Endodermal cell (in vitro differentiated cells): ENCODE data around the gene TUBG1. TPM values are rescaled to one million over a fixed set of nuclear protein-coding genes. Genes with fewer than 3 reads are reported as not detected.
A peak's percentile ranks its signal among the peaks of the same experiment; 100 is the strongest.

Source experiments
- DNase-seq: peaks from one replicate; pipeline ENCODE4 v3.0.0-alpha.2; 2017
- H3K27ac ChIP-seq: 2 replicates; pipeline ENCODE4 v1.5.1; 2013; ENCODE audit warnings: mild to moderate bottlenecking, low read depth, low read length, moderate library complexity
- H3K27me3 ChIP-seq: 2 replicates; pipeline ENCODE4 v1.6.1; 2013; ENCODE audit warnings: mild to moderate bottlenecking, low read length, moderate library complexity; ENCODE audit not compliant: insufficient read depth, control insufficient read depth, poor library complexity, severe bottlenecking
- H3K36me3 ChIP-seq: 2 replicates; pipeline ENCODE4 v1.7.0; 2013; ENCODE audit warnings: mild to moderate bottlenecking, low read length, moderate library complexity; ENCODE audit not compliant: control insufficient read depth, insufficient read depth
- H3K4me1 ChIP-seq: one replicate; pipeline ENCODE4 v1.7.0; 2013; ENCODE audit warnings: low read length; ENCODE audit not compliant: control insufficient read depth, insufficient read depth
- H3K4me3 ChIP-seq: 2 replicates; pipeline ENCODE4 v1.5.1; 2013; ENCODE audit warnings: mild to moderate bottlenecking, low read length, moderate library complexity
- H3K9ac ChIP-seq: 2 replicates; pipeline ENCODE4 v1.6.1; 2013; ENCODE audit warnings: mild to moderate bottlenecking, low read length, moderate library complexity; ENCODE audit not compliant: poor library complexity, severe bottlenecking; ENCODE audit errors: extremely low read depth
- H3K9me3 ChIP-seq: 2 replicates; pipeline ENCODE4 v1.6.1; 2013; ENCODE audit warnings: mild to moderate bottlenecking, low read length, moderate library complexity; ENCODE audit not compliant: control insufficient read depth
- H3K27ac Mint-ChIP-seq: 2 replicates; pipeline ENCODE4 v1.8.0; 2020; ENCODE audit warnings: mixed read lengths
- H3K27me3 Mint-ChIP-seq: 2 replicates; pipeline ENCODE4 v1.8.0; 2021; ENCODE audit warnings: mild to moderate bottlenecking, mixed read lengths; ENCODE audit not compliant: insufficient read depth
- H3K36me3 Mint-ChIP-seq: 2 replicates; pipeline ENCODE4 v1.8.0; 2020; ENCODE audit warnings: low read depth, mixed read lengths
- H3K4me1 Mint-ChIP-seq: 2 replicates; pipeline ENCODE4 v1.8.0; 2020; ENCODE audit warnings: mixed read lengths
- H3K4me3 Mint-ChIP-seq: 2 replicates; pipeline ENCODE4 v1.8.0; 2020; ENCODE audit warnings: mild to moderate bottlenecking, moderate library complexity, mixed read lengths
- H3K9me3 Mint-ChIP-seq: 2 replicates; pipeline ENCODE4 v1.8.0; 2020; ENCODE audit warnings: mild to moderate bottlenecking, mixed read lengths
- CTCF ChIP-seq: fragments of 200-600 bp; sonication (generic); conservative IDR thresholded peaks from 2 replicates; pipeline ENCODE4 v1.5.0; 2021; ENCODE audit warnings: antibody characterized with exemption, mild to moderate bottlenecking
- WGBS, 2 experiments: methylation state at CpG; one replicate each; pipeline versions ENCODE4 v1.1.5 to v1.1.7; 2013; ENCODE audit warnings: missing lambda C conversion rate in 2 of 2, mixed read lengths in 1 of 2; ENCODE audit not compliant: insufficient coverage in 1 of 2, insufficient read length in 1 of 2; 5-methylcytosine and 5-hydroxymethylcytosine counted together
- total RNA-seq, 2 donors: library from RNA; stranded (reverse); fragmentation: NEBNext Ultra II Directional in 1 of 2; extraction: Animal tissue kit (Norgen Biotek cat#: 25700) in 1 of 2; gene quantifications; 2 replicates in 1 of 2; 3 replicates in 1 of 2; pipeline ENCODE4 v1.2.1, GENCODE V29; 2021

Gene TUBG1
- total RNA-seq, 2 donors from 2014 or later, result 94.2 to 124 TPM

GRCh38 chr17:42562388-42563142, 46.9 kb upstream of the TUBG1 start:
- DNase-seq, result no peak
- WGBS, 2 experiments, result 25 to 28% methylated on average over 35 to 48 of the region's 48 CpGs
- no peaks in the 10 kb centered on the region for H3K9me3 Mint-ChIP-seq
- Histone ChIP-seq H3K27me3 (no peaks in the 10 kb centered on the region), H3K4me3 (peak overlapping the region; percentile 85), H3K9me3 (no peaks in the 10 kb centered on the region), H3K27ac (no peak overlapping the region), H3K4me1 (peaks cover under 1% of the 10 kb centered on the region), H3K36me3 (peaks cover 30% of the 10 kb centered on the region), H3K9ac (peak overlapping the region; percentile 81)
- H3K27me3 Mint-ChIP-seq, result no peaks in the 10 kb centered on the region
- TF ChIP-seq CTCF, result no peak
- peak overlapping the region; percentile 96 for H3K27ac Mint-ChIP-seq
- peak overlapping the region; percentile 94 for H3K4me3 Mint-ChIP-seq
- H3K4me1 Mint-ChIP-seq, result peaks cover 22% of the 10 kb centered on the region
- H3K36me3 Mint-ChIP-seq, result peaks cover 7% of the 10 kb centered on the region

GRCh38 chr17:42563143-42563509, 46.4 kb upstream of the TUBG1 start:
- peaks cover 30% of the 10 kb centered on the region for H3K36me3 ChIP-seq
- peak overlapping the region; percentile 96 for H3K27ac Mint-ChIP-seq
- H3K9ac ChIP-seq, result peak overlapping the region; percentile 81
- peaks cover 4% of the 10 kb centered on the region for H3K4me1 ChIP-seq
- peak overlapping the region; percentile 94 for H3K4me3 Mint-ChIP-seq
- no peaks in the 10 kb centered on the region for H3K9me3 Mint-ChIP-seq
- peaks cover 25% of the 10 kb centered on the region for H3K4me1 Mint-ChIP-seq
- H3K36me3 Mint-ChIP-seq, result peaks cover 11% of the 10 kb centered on the region
- H3K9me3 ChIP-seq, result no peaks in the 10 kb centered on the region
- peak overlapping the region; percentile 85 for H3K4me3 ChIP-seq
- no peak overlapping the region for H3K27ac ChIP-seq
- 89 to 98% methylated on average over 12 to 14 of the region's 14 CpGs for WGBS, 2 experiments
- H3K27me3 Mint-ChIP-seq, result no peaks in the 10 kb centered on the region
- DNase-seq, result no peak
- no peaks in the 10 kb centered on the region for H3K27me3 ChIP-seq
- no peak for TF ChIP-seq CTCF

GRCh38 chr17:42563543-42563942, 45.9 kb upstream of the TUBG1 start:
- no peaks in the 10 kb centered on the region for H3K9me3 Mint-ChIP-seq
- no peak overlapping the region for H3K27ac ChIP-seq
- no peak for DNase-seq
- H3K9me3 ChIP-seq, result no peaks in the 10 kb centered on the region
- peaks cover 11% of the 10 kb centered on the region for H3K36me3 Mint-ChIP-seq
- peak overlapping the region; percentile 94 for H3K4me3 Mint-ChIP-seq
- H3K27me3 ChIP-seq, result no peaks in the 10 kb centered on the region
- H3K4me1 ChIP-seq, result peaks cover 4% of the 10 kb centered on the region
- TF ChIP-seq CTCF, result no peak
- no peak overlapping the region for H3K9ac ChIP-seq
- 92 to 100% methylated on average over 1 of the region's 1 CpG for WGBS, 2 experiments
- H3K4me1 Mint-ChIP-seq, result peaks cover 25% of the 10 kb centered on the region
- H3K36me3 ChIP-seq, result peaks cover 34% of the 10 kb centered on the region
- H3K27ac Mint-ChIP-seq, result peak overlapping the region; percentile 77
- no peaks in the 10 kb centered on the region for H3K27me3 Mint-ChIP-seq
- peak overlapping the region; percentile 85 for H3K4me3 ChIP-seq
